GM23338 (cell line): ENCODE measurements around the gene CST9. TPM values are rescaled to one million over a fixed set of nuclear protein-coding genes. Genes with fewer than 3 reads are reported as not detected.

Experiments
- ATAC-seq: fragments of 200-7000 bp; cut with Tn5 transposase; 3 replicates; pipeline ENCODE4 v1.9.1; 2020
- DNase-seq: peaks from one replicate; pipeline ENCODE4 v3.0.0-alpha.2; 2015; ENCODE audit warnings: low spot score
- H2AFZ ChIP-seq: fragments of 200-600 bp; sonication (generic); 2 replicates; pipeline ENCODE4 v1.8.0; 2016; ENCODE audit warnings: antibody characterized with exemption, mild to moderate bottlenecking, moderate library complexity
- H3F3A ChIP-seq: fragments of 200-600 bp; sonication (generic); replicated peaks from 2 replicates; pipeline ENCODE4 v1.8.0; 2017; ENCODE audit warnings: antibody characterized with exemption, mixed run types, low read depth
- H3K27ac ChIP-seq: fragments of 200-600 bp; sonication (generic); 2 replicates; pipeline ENCODE4 v1.6.1; 2016; ENCODE audit warnings: low read depth
- H3K27me3 ChIP-seq: fragments of 200-600 bp; sonication (generic); 2 replicates; pipeline ENCODE4 v1.8.0; 2016; ENCODE audit warnings: mild to moderate bottlenecking, mixed run types, moderate library complexity; ENCODE audit not compliant: insufficient read depth
- H3K36me3 ChIP-seq: fragments of 200-600 bp; sonication (generic); 2 replicates; pipeline ENCODE4 v1.8.0; 2016; ENCODE audit warnings: mild to moderate bottlenecking; ENCODE audit not compliant: insufficient read depth
- H3K4me1 ChIP-seq: fragments of 200-600 bp; sonication (generic); 2 replicates; pipeline ENCODE4 v1.8.0; 2016; ENCODE audit warnings: mild to moderate bottlenecking, moderate library complexity; ENCODE audit not compliant: insufficient read depth
- H3K4me2 ChIP-seq: fragments of 200-600 bp; sonication (generic); 2 replicates; pipeline ENCODE4 v1.7.1; 2017; ENCODE audit warnings: mixed run types
- H3K4me3 ChIP-seq: fragments of 200-600 bp; sonication (generic); 2 replicates; pipeline ENCODE4 v1.6.1; 2016; ENCODE audit warnings: mixed run types
- H3K79me2 ChIP-seq: fragments of 200-600 bp; sonication (generic); replicated peaks from 2 replicates; pipeline ENCODE4 v1.8.0; 2017; ENCODE audit warnings: mild to moderate bottlenecking; ENCODE audit not compliant: insufficient read depth
- H3K9me2 ChIP-seq: fragments of 200-600 bp; sonication (generic); 2 replicates; pipeline ENCODE4 v1.8.0; 2017; ENCODE audit not compliant: insufficient read depth
- H4K20me1 ChIP-seq: fragments of 200-600 bp; sonication (generic); replicated peaks from 2 replicates; pipeline ENCODE4 v1.8.0; 2017; ENCODE audit warnings: mild to moderate bottlenecking; ENCODE audit not compliant: insufficient read depth
- H3K27ac Mint-ChIP-seq: 2 replicates; pipeline ENCODE4 v1.8.0; 2020; ENCODE audit warnings: inconsistent platforms, mild to moderate bottlenecking, moderate library complexity, mixed read lengths
- H3K27me3 Mint-ChIP-seq: 3 replicates; pipeline ENCODE4 v1.8.0; 2022; ENCODE audit warnings: low read depth, mild to moderate bottlenecking, moderate library complexity, mixed read lengths, inconsistent platforms; ENCODE audit not compliant: insufficient read depth, poor library complexity
- H3K36me3 Mint-ChIP-seq: 3 replicates; pipeline ENCODE4 v1.8.0; 2021; ENCODE audit warnings: low read depth, mild to moderate bottlenecking, inconsistent platforms, moderate library complexity, mixed read lengths
- H3K4me1 Mint-ChIP-seq: 3 replicates; pipeline ENCODE4 v1.8.0; 2020; ENCODE audit warnings: mild to moderate bottlenecking, inconsistent platforms, mixed read lengths
- H3K4me3 Mint-ChIP-seq: 3 replicates; pipeline ENCODE4 v1.8.0; 2021; ENCODE audit warnings: moderate library complexity, mild to moderate bottlenecking, inconsistent platforms, mixed read lengths
- H3K9me3 Mint-ChIP-seq: 3 replicates; pipeline ENCODE4 v1.8.0; 2020; ENCODE audit warnings: moderate library complexity, mild to moderate bottlenecking, inconsistent platforms, mixed read lengths
- CREB1 ChIP-seq: fragments of 250-450 bp; sonication (Bioruptor Pico); IDR thresholded peaks from 2 replicates; pipeline ENCODE4 v1.5.0; 2020; ENCODE audit warnings: low read depth, mild to moderate bottlenecking, moderate library complexity
- CTCF ChIP-seq, 2 experiments: fragments of 200-600 bp in 1 of 2; sonication (generic) in 1 of 2; conservative IDR thresholded peaks; 2 replicates each; pipeline versions ENCODE4 v1.5.1 to v1.6.1; 2016 to 2017; ENCODE audit warnings: antibody characterized with exemption in 2 of 2, low read depth in 2 of 2, mild to moderate bottlenecking in 2 of 2, moderate library complexity in 1 of 2
- ETS1 ChIP-seq: IDR thresholded peaks from 2 replicates; pipeline ENCODE4 v1.6.1; 2016; ENCODE audit warnings: antibody characterized with exemption
- EZH2 ChIP-seq: fragments of 200-600 bp; sonication (generic); IDR thresholded peaks from one replicate; pipeline ENCODE4 v1.8.0; 2017; ENCODE audit warnings: antibody characterized with exemption, mild to moderate bottlenecking, low read depth; ENCODE audit not compliant: unreplicated experiment
- EZH2phosphoT487 ChIP-seq: fragments of 200-600 bp; sonication (generic); IDR thresholded peaks from one replicate; pipeline ENCODE4 v1.8.1; 2018; ENCODE audit warnings: antibody characterized with exemption; ENCODE audit not compliant: unreplicated experiment
- JUNB ChIP-seq: IDR thresholded peaks from one replicate; pipeline ENCODE4 v1.6.1; 2016; ENCODE audit warnings: antibody characterized with exemption; ENCODE audit not compliant: unreplicated experiment
- NANOG ChIP-seq: IDR thresholded peaks from 2 replicates; pipeline ENCODE4 v1.6.1; 2016; ENCODE audit warnings: antibody characterized with exemption, borderline replicate concordance
- POLR2AphosphoS5 ChIP-seq: IDR thresholded peaks from 2 replicates; pipeline ENCODE4 v1.6.1; 2016; ENCODE audit warnings: antibody characterized with exemption, low read depth
- REST ChIP-seq: IDR thresholded peaks from one replicate; pipeline ENCODE4 v1.6.1; 2018; ENCODE audit warnings: antibody characterized with exemption; ENCODE audit not compliant: unreplicated experiment
- STAT1 ChIP-seq: IDR thresholded peaks from one replicate; pipeline ENCODE4 v1.6.1; 2016; ENCODE audit warnings: antibody characterized with exemption; ENCODE audit not compliant: unreplicated experiment
- ZNF114 ChIP-seq: fragments of 250-450 bp; sonication (Bioruptor Pico); IDR thresholded peaks from 2 replicates; pipeline ENCODE4 v1.5.0; 2020; ENCODE audit warnings: mild to moderate bottlenecking, moderate library complexity
- ZNF331 ChIP-seq: fragments of 250-450 bp; sonication (Bioruptor Pico); IDR thresholded peaks from 2 replicates; pipeline ENCODE4 v1.5.0; 2020; ENCODE audit warnings: low read depth, mild to moderate bottlenecking, moderate library complexity
- polyA plus RNA-seq: library from polyadenylated mRNA; unstranded; fragments of >200 nt; fragmentation: Nextera tagmentation; extraction: Ambion mirVana; gene quantifications from 2 replicates; pipeline ENCODE4 v1.2.1, GENCODE V29; 2016
- total RNA-seq: library from RNA; depleted of rRNA; stranded (reverse); fragments of >200 nt; shearing (Covaris generic); gene quantifications from 2 replicates; pipeline ENCODE4 v1.2.3, GENCODE V29; 2014
- TF ChIP-seq, protein P1 (sequence below): fragments of 250-450 bp; sonication (Bioruptor Pico); IDR thresholded peaks from 2 replicates; pipeline ENCODE4 v1.5.0; 2020; ENCODE audit warnings: mild to moderate bottlenecking, moderate library complexity

The CST9 gene
- total and polyA plus RNA-seq, 2 experiments from 2014 or later: not detected

GRCh38 chr20:23582293-23582692, 23.4 kb downstream of the CST9 start:
- Mint-ChIP-seq H3K36me3 (peaks cover 3% of the 10 kb centered on the region; the same call in 1 of the 3 replicates), H3K27me3 (peaks cover 14% of the 10 kb centered on the region), H3K4me3 (no peak overlapping the region), H3K9me3 (peaks cover 6% of the 10 kb centered on the region), H3K27ac (no peak overlapping the region), H3K4me1 (peaks cover 10% of the 10 kb centered on the region)
- H4K20me1 ChIP-seq: no peaks in the 10 kb centered on the region
- H3K4me1 ChIP-seq: no peaks in the 10 kb centered on the region
- no peaks in the 10 kb centered on the region for H3F3A ChIP-seq
- H3K4me2 ChIP-seq: no peak overlapping the region
- H3K9me2 ChIP-seq: peaks cover 7% of the 10 kb centered on the region; the same call in 1 of the 2 replicates
- no peaks in the 10 kb centered on the region for H3K36me3 ChIP-seq
- H3K27ac ChIP-seq: no peak overlapping the region
- H3K4me3 ChIP-seq: no peak overlapping the region
- DNase-seq: no peak
- no peaks in the 10 kb centered on the region for H3K27me3 ChIP-seq
- no peak for ATAC-seq
- H2AFZ ChIP-seq: no peak overlapping the region
- no peaks in the 10 kb centered on the region for H3K79me2 ChIP-seq
- no peak for TF ChIP-seq STAT1
- no peak for TF ChIP-seq CREB1 (CRISPR knock-in tag)
- no peak for TF ChIP-seq ETS1
- TF ChIP-seq ZNF331 (CRISPR knock-in tag): no peak
- no peak for TF ChIP-seq POLR2AphosphoS5
- TF ChIP-seq EZH2: no peak
- TF ChIP-seq REST: no peak
- no peak for TF ChIP-seq JUNB
- no peak for TF ChIP-seq CTCF (conservative IDR thresholded peaks at IDR 0.05; ENCODE audit: low read depth in 2 of 2)
- TF ChIP-seq NANOG: no peak
- no peak for TF ChIP-seq EZH2phosphoT487
- TF ChIP-seq ZNF114 (CRISPR knock-in tag): no peak
- TF ChIP-seq, protein P1, sequence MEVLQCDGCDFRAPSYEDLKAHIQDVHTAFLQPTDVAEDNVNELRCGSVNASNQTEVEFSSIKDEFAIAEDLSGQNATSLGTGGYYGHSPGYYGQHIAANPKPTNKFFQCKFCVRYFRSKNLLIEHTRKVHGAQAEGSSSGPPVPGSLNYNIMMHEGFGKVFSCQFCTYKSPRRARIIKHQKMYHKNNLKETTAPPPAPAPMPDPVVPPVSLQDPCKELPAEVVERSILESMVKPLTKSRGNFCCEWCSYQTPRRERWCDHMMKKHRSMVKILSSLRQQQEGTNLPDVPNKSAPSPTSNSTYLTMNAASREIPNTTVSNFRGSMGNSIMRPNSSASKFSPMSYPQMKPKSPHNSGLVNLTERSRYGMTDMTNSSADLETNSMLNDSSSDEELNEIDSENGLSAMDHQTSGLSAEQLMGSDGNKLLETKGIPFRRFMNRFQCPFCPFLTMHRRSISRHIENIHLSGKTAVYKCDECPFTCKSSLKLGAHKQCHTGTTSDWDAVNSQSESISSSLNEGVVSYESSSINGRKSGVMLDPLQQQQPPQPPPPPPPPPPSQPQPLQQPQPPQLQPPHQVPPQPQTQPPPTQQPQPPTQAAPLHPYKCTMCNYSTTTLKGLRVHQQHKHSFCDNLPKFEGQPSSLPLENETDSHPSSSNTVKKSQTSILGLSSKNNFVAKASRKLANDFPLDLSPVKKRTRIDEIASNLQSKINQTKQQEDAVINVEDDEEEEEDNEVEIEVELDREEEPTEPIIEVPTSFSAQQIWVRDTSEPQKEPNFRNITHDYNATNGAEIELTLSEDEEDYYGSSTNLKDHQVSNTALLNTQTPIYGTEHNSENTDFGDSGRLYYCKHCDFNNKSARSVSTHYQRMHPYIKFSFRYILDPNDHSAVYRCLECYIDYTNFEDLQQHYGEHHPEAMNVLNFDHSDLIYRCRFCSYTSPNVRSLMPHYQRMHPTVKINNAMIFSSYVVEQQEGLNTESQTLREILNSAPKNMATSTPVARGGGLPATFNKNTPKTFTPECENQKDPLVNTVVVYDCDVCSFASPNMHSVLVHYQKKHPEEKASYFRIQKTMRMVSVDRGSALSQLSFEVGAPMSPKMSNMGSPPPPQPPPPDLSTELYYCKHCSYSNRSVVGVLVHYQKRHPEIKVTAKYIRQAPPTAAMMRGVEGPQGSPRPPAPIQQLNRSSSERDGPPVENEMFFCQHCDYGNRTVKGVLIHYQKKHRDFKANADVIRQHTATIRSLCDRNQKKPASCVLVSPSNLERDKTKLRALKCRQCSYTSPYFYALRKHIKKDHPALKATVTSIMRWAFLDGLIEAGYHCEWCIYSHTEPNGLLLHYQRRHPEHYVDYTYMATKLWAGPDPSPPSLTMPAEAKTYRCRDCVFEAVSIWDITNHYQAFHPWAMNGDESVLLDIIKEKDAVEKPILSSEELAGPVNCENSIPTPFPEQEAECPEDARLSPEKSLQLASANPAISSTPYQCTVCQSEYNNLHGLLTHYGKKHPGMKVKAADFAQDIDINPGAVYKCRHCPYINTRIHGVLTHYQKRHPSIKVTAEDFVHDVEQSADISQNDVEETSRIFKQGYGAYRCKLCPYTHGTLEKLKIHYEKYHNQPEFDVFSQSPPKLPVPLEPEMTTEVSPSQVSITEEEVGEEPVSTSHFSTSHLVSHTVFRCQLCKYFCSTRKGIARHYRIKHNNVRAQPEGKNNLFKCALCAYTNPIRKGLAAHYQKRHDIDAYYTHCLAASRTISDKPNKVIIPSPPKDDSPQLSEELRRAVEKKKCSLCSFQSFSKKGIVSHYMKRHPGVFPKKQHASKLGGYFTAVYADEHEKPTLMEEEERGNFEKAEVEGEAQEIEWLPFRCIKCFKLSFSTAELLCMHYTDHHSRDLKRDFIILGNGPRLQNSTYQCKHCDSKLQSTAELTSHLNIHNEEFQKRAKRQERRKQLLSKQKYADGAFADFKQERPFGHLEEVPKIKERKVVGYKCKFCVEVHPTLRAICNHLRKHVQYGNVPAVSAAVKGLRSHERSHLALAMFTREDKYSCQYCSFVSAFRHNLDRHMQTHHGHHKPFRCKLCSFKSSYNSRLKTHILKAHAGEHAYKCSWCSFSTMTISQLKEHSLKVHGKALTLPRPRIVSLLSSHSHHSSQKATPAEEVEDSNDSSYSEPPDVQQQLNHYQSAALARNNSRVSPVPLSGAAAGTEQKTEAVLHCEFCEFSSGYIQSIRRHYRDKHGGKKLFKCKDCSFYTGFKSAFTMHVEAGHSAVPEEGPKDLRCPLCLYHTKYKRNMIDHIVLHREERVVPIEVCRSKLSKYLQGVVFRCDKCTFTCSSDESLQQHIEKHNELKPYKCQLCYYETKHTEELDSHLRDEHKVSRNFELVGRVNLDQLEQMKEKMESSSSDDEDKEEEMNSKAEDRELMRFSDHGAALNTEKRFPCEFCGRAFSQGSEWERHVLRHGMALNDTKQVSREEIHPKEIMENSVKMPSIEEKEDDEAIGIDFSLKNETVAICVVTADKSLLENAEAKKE (CRISPR knock-in tag): no peak
